Tibial nerve (tissue), 4 donors: Measurements from ENCODE around the gene CCDC174.

Experiments used
- CTCF ChIP-seq, 5 experiments: fragments of 200-600 bp in 3 of 5; fragments of 450-650 bp in 2 of 5; sonication (generic) in 3 of 5; IDR thresholded peaks; one replicate each; pipeline ENCODE4 v1.5.1; 2016 to 2019; ENCODE audit warnings: antibody characterized with exemption in 5 of 5, mild to moderate bottlenecking in 3 of 5, moderate library complexity in 2 of 5
- EP300 ChIP-seq, 2 donors: sonication (generic); formaldehyde crosslinking; IDR thresholded peaks; one replicate each; pipeline ENCODE4 v1.6.1; 2017; ENCODE audit warnings: antibody characterized with exemption in 2 of 2, mild to moderate bottlenecking in 1 of 2
- POLR2A ChIP-seq, 2 donors: fragments of 450-650 bp; IDR thresholded peaks; one replicate each; pipeline ENCODE4 v1.6.1; 2017; ENCODE audit warnings: antibody characterized with exemption in 2 of 2, mild to moderate bottlenecking in 2 of 2, moderate library complexity in 2 of 2

DNA sequence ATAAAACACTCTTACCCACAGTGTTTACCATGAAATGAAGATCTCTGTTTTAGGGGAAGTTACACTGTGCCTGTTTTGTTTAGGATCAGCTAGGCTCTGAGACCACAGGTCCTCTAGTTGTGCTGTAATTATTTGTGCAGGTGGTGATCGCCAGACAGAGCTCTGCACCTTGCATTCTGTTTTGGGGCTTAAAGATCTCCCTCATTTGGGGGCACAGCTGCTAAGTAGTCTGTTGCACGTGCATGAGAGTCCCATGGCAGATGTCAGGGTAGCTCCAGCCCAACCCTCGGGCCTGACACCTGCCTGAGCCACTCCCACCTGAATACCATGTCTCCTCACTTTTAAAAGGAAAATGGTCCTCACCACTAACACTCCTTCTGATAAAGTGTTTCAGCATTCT is 35.8 kb downstream of the CCDC174 start:
- TF ChIP-seq CTCF (IDR thresholded peaks at IDR 0.05) (no peak), EP300 (IDR thresholded peaks at IDR 0.05) (no peak), POLR2A (IDR thresholded peaks at IDR 0.05) (no peak)
